A549 (cell line): ENCODE measurements around the gene SLC26A8.

Experiments
- CEBPB ChIP-seq, 2 experiments: fragments of >200 bp in 1 of 2; sonication (Bioruptor Twin) in 1 of 2; formaldehyde crosslinking in 1 of 2; IDR thresholded peaks; 2 replicates each; pipeline ENCODE4 v1.6.1; 2012 to 2016
- CTCF ChIP-seq: fragments of >200 bp; sonication (Bioruptor Twin); formaldehyde crosslinking; IDR thresholded peaks from 3 replicates; pipeline ENCODE4 v1.5.1; 2016
- EP300 ChIP-seq, 2 experiments: fragments of >200 bp; sonication (Bioruptor Twin); formaldehyde crosslinking; IDR thresholded peaks; 2 replicates in 1 of 2; 3 replicates in 1 of 2; pipeline ENCODE4 v1.6.1; 2016 to 2017
- ESRRA ChIP-seq: fragments of 150-350 bp; IDR thresholded peaks from 2 replicates; pipeline ENCODE4 v1.6.1; 2014; ENCODE audit warnings: mild to moderate bottlenecking, low read length, borderline replicate concordance
- HDAC2 ChIP-seq: fragments of 200-600 bp; sonication (generic); IDR thresholded peaks from 2 replicates; pipeline ENCODE4 v1.6.1; 2016
- HOXA7 ChIP-seq: fragments of 250-450 bp; sonication (Bioruptor Pico); IDR thresholded peaks from 2 replicates; pipeline ENCODE4 v1.5.0; 2020; ENCODE audit warnings: mild to moderate bottlenecking, moderate library complexity
- MAZ ChIP-seq: fragments of 150-350 bp; IDR thresholded peaks from 2 replicates; pipeline ENCODE4 v1.6.1; 2014; ENCODE audit warnings: antibody characterized with exemption, low read depth, low read length, borderline replicate concordance
- POLR2A ChIP-seq: IDR thresholded peaks from 2 replicates; pipeline ENCODE4 v1.6.1; 2012; ENCODE audit warnings: mild to moderate bottlenecking, low read length
- RNF2 ChIP-seq: fragments of 200-600 bp; sonication (generic); IDR thresholded peaks from 2 replicates; pipeline ENCODE4 v1.6.1; 2016; ENCODE audit warnings: low read depth, mild to moderate bottlenecking, antibody characterized with exemption, moderate library complexity, borderline replicate concordance
- USF2 ChIP-seq: fragments of 450-650 bp; IDR thresholded peaks from 2 replicates; pipeline ENCODE4 v1.6.1; 2014; ENCODE audit warnings: antibody characterized with exemption
- TF ChIP-seq, protein P1 (sequence below): IDR thresholded peaks from 2 replicates; pipeline ENCODE4 v1.6.1; 2012; ENCODE audit warnings: low read depth, borderline replicate concordance
- TF ChIP-seq, protein P2 (sequence below): fragments of 200-600 bp; sonication (generic); IDR thresholded peaks from 2 replicates; pipeline ENCODE4 v1.6.1; 2016; ENCODE audit warnings: antibody characterized with exemption, mild to moderate bottlenecking, moderate library complexity

- no peak for TF ChIP-seq CTCF
- no peak for TF ChIP-seq USF2
- TF ChIP-seq ESRRA = no peak
- no peak for TF ChIP-seq HOXA7 (CRISPR knock-in tag)
- no peak for TF ChIP-seq CEBPB (IDR thresholded peaks at IDR 0.05)
- TF ChIP-seq, protein P1, sequence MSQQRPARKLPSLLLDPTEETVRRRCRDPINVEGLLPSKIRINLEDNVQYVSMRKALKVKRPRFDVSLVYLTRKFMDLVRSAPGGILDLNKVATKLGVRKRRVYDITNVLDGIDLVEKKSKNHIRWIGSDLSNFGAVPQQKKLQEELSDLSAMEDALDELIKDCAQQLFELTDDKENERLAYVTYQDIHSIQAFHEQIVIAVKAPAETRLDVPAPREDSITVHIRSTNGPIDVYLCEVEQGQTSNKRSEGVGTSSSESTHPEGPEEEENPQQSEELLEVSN = no peak
- TF ChIP-seq POLR2A = no peak
- TF ChIP-seq RNF2 = no peak
- TF ChIP-seq, protein P2, sequence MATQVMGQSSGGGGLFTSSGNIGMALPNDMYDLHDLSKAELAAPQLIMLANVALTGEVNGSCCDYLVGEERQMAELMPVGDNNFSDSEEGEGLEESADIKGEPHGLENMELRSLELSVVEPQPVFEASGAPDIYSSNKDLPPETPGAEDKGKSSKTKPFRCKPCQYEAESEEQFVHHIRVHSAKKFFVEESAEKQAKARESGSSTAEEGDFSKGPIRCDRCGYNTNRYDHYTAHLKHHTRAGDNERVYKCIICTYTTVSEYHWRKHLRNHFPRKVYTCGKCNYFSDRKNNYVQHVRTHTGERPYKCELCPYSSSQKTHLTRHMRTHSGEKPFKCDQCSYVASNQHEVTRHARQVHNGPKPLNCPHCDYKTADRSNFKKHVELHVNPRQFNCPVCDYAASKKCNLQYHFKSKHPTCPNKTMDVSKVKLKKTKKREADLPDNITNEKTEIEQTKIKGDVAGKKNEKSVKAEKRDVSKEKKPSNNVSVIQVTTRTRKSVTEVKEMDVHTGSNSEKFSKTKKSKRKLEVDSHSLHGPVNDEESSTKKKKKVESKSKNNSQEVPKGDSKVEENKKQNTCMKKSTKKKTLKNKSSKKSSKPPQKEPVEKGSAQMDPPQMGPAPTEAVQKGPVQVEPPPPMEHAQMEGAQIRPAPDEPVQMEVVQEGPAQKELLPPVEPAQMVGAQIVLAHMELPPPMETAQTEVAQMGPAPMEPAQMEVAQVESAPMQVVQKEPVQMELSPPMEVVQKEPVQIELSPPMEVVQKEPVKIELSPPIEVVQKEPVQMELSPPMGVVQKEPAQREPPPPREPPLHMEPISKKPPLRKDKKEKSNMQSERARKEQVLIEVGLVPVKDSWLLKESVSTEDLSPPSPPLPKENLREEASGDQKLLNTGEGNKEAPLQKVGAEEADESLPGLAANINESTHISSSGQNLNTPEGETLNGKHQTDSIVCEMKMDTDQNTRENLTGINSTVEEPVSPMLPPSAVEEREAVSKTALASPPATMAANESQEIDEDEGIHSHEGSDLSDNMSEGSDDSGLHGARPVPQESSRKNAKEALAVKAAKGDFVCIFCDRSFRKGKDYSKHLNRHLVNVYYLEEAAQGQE = no peak
- no peak for TF ChIP-seq MAZ
- no peak for TF ChIP-seq HDAC2
- no peak for TF ChIP-seq EP300 (IDR thresholded peaks at IDR 0.05)
Measured at GRCh38 chr6:35955071-35955470, 69.4 kb downstream of the SLC26A8 start.
